GM19099 (cell line): Measurements from ENCODE around the gene BOD1.

Experiments
- POLR2A ChIP-seq: IDR thresholded peaks from 3 replicates; pipeline ENCODE4 v1.6.1; 2011; ENCODE audit warnings: low read depth; ENCODE audit not compliant: insufficient read length; ENCODE audit errors: extremely low read depth

The BOD1 gene

DNA sequence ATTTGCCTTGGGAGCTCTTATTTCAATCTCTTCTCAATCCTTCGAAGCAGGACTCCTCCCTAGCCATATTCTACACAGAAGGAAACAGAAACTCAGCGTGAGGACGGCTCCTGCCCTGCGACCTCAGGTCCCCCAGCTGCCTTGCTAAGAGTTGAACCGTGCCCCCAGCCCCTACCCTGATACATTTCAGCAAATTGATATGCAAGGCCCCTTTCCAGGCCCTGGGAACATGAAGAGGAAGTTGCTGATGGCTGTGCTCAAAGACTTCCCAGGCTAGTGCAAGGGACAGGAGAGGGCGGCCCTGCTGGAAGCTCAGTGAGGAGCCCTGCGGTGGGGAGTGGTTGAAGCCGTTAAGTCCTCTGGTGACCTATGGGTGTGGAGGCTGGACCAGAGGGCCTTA lies 41.5 kb downstream of the BOD1 start:
- TF ChIP-seq POLR2A = no peak

GRCh38 chr5:173573126-173573960 lies 43.1 kb downstream of the BOD1 start:
- TF ChIP-seq POLR2A = no peak

DNA sequence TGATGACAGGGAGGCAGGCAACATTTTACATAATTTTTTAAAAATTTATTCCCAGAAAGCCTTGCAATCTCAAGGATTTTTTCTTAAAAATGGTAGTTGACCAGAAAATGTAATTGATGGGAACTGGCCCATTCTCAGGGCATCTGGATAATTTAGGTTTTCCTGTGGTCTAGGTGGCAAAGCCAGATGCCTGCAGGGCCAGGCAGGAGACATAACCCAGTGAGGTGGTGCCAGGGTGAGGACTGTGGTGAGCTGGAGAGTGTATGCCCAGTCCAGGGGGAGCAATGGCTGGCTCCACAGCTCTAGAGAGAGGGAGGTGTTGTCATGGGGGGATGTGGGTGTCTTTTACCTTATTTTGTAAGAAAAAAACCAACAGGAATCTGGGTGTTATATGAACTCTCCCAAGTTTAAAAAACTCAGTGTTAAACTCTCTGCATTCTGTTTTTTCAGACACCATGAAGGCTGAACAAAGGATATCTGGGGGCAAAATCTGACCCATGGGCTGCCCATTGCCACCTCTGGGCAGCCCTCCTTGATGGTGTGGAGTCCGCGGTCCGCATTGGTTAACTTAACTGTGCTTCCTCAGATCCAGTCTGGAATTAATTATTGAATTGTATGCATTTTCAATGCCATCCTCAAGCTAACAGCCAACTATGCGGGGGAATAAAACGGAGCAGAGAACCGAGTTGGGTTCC lies 43.9 kb downstream of the BOD1 start:
- no peak for TF ChIP-seq POLR2A

- no peak for TF ChIP-seq POLR2A
Observed at GRCh38 chr5:173570321-173571090, 45.9 kb downstream of the BOD1 start.

DNA sequence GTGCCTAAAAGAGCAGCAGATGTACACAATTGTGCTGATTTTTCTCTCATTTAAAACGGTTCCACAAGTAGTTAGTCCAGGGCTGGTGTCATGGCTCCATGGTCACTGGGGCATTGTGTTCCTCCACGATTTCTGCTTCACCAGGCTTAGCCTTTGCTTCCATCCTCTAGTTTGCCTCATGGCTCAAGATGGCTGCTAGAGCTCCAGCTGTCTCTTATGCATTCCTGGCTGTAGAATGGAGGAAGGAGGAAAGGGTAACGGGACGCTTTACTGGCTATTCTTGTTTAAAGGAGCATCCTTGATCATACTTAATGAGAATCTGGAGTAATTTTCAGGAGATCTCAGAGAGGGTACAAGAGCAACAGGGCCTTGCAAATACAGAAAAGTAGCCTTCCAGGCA lies 47.7 kb downstream of the BOD1 start:
- no peak for TF ChIP-seq POLR2A

DNA sequence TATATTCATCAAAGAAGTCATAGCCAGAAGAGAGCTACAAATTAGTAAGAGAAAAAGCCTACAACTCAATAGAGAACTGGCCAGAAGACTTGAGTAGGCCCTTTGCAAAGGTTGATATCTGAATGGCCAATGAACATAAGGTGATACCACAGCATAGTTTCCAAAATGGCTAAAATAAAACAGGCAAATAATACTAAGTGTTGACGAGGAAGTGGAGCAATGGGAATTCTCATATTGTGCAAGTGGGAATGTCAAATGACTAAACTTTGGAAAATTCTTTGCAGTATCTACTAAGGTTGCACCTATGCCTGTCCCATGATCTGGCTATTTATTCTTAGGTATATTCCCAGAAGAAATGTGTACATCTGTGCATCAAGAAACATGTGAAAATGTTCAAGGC lies 48.3 kb downstream of the BOD1 start:
- no peak for TF ChIP-seq POLR2A

- TF ChIP-seq POLR2A = no peak
Observed at GRCh38 chr5:173567548-173567947, 48.9 kb downstream of the BOD1 start.

DNA sequence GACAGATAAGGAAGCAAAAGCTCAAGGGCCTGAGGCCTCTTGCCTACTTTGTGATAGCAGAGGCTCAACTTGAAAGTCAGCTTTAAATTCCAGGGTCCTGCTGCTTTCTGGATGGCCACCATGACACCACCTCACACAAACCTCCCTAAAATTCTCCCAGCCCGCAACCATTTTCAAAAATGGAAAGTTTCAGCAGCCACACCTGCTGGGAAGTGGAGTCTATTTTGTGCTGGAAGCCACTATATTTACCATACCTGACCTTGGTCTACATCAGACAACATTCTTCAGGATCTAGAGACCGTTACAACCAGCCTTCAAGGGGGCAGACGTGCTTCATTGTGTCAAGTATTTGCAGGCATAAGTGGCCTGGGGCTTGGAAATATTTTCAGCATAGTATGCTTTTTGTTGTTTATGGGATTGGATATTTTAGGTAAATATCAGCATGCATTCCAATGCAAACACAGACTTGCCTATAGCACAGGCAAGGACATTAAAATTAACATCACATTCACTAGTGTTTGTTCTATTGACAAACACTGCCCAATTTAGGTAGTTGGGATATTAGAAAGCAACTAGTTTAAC lies 50.9 kb downstream of the BOD1 start:
- TF ChIP-seq POLR2A = no peak

DNA sequence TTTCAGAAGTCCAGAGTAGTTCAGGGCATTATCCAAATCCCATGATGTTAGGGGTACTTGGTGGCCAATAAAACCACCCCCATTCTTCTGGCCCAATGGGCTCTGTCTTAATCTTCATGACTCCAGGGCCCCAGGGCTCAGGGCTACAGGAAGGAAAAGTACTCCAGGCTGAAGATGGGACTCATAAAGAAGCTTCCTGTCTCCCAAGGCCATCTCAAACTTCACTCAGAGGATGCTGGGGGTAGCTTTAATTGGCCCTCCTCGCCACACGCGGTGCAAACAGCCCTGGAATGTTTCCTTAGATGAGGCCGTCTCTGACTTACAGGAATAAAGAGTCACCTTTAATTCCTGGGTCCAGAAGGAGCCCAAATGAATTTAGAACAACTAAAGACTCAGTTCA lies 52.3 kb downstream of the BOD1 start:
- TF ChIP-seq POLR2A = no peak

DNA sequence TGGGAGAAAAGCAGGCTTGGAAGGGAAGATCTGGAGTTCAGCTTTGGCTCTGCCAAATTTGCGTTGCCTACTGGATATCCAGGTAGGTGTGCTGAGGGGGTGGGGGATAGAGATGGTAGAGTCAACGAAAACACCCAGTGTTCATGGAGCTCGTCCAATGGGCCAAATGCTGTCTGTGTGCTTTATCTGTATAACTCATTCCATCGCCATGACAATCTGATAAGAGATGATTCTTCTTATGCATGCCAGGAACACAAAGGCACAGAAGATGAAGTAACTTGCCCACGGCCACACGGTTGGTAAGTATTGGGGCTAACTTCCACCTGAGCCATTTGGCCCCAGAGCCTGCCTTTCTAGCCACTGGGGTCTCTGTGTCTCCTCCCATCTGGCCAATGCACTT lies 53.2 kb downstream of the BOD1 start:
- no peak for TF ChIP-seq POLR2A

DNA sequence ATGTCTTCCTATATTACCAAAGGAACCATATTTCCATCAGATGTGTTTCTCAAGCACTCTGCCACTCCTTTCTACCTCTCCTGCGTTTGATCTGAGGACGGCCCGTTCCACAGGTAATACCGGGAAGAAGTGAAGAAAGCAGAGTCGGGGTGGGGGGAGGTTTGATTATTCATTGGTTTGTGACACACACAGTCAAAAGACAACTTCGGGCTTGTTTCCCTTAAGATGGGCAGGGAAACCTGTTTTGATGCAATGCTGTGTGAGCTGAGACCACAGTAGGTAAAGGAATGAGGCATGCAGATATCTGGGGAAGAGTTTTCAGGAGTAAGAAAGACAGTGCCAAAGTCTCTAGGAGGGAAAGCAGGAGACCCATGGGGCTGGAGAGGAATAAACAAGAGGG lies 54.0 kb downstream of the BOD1 start:
- no peak for TF ChIP-seq POLR2A
